Measurements from ENCODE around the gene GEMIN4.

DNA sequence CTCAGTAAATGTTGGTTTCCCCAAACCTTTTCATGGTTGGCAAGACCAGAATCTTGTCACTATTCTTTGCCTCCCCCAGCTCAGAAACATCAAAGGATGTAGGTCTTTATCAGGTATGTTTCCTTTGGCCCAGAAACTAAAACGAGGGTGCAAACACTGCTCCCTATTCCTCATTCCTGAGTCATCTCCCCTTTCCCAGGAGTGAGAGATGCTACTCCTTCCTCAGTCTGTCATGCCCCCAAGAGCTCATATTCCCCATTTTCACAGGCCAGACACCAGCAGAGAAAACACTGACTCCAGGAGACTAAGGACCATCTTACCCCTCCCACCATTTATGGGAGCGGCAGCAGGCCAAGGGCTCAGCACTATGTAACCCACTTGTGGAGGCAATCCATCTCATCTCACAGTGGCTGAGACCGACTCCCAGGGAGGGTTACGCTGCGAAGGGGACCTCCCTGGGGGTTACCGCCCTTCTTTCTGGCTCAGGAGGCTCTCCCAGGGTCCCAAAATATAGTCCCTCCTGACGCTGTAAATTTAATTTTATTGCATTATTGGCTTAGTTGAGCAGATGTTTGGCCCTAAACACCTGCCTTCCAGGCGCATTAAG lies 1.5 kb downstream of the GEMIN4 start:
- TF ChIP-seq, protein P1, sequence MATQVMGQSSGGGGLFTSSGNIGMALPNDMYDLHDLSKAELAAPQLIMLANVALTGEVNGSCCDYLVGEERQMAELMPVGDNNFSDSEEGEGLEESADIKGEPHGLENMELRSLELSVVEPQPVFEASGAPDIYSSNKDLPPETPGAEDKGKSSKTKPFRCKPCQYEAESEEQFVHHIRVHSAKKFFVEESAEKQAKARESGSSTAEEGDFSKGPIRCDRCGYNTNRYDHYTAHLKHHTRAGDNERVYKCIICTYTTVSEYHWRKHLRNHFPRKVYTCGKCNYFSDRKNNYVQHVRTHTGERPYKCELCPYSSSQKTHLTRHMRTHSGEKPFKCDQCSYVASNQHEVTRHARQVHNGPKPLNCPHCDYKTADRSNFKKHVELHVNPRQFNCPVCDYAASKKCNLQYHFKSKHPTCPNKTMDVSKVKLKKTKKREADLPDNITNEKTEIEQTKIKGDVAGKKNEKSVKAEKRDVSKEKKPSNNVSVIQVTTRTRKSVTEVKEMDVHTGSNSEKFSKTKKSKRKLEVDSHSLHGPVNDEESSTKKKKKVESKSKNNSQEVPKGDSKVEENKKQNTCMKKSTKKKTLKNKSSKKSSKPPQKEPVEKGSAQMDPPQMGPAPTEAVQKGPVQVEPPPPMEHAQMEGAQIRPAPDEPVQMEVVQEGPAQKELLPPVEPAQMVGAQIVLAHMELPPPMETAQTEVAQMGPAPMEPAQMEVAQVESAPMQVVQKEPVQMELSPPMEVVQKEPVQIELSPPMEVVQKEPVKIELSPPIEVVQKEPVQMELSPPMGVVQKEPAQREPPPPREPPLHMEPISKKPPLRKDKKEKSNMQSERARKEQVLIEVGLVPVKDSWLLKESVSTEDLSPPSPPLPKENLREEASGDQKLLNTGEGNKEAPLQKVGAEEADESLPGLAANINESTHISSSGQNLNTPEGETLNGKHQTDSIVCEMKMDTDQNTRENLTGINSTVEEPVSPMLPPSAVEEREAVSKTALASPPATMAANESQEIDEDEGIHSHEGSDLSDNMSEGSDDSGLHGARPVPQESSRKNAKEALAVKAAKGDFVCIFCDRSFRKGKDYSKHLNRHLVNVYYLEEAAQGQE (IDR thresholded peaks at IDR 0.05; ENCODE audit: unreplicated experiment) = no peak
- no peak for TF ChIP-seq CTCF (conservative IDR thresholded peaks at IDR 0.05; ENCODE audit: low read depth in 2 of 2)
- TF ChIP-seq POLR2AphosphoS5 (IDR thresholded peaks at IDR 0.05; ENCODE audit: low read depth) = no peak
- TF ChIP-seq EZH2 (IDR thresholded peaks at IDR 0.05; ENCODE audit: low read depth, unreplicated experiment) = no peak
- TF ChIP-seq ZNF114 (CRISPR knock-in tag; IDR thresholded peaks at IDR 0.05) = no peak
- no peak for TF ChIP-seq CREB1 (CRISPR knock-in tag; IDR thresholded peaks at IDR 0.05; ENCODE audit: low read depth)
- TF ChIP-seq EZH2phosphoT487 (IDR thresholded peaks at IDR 0.05; ENCODE audit: unreplicated experiment) = no peak
- TF ChIP-seq, protein P2, sequence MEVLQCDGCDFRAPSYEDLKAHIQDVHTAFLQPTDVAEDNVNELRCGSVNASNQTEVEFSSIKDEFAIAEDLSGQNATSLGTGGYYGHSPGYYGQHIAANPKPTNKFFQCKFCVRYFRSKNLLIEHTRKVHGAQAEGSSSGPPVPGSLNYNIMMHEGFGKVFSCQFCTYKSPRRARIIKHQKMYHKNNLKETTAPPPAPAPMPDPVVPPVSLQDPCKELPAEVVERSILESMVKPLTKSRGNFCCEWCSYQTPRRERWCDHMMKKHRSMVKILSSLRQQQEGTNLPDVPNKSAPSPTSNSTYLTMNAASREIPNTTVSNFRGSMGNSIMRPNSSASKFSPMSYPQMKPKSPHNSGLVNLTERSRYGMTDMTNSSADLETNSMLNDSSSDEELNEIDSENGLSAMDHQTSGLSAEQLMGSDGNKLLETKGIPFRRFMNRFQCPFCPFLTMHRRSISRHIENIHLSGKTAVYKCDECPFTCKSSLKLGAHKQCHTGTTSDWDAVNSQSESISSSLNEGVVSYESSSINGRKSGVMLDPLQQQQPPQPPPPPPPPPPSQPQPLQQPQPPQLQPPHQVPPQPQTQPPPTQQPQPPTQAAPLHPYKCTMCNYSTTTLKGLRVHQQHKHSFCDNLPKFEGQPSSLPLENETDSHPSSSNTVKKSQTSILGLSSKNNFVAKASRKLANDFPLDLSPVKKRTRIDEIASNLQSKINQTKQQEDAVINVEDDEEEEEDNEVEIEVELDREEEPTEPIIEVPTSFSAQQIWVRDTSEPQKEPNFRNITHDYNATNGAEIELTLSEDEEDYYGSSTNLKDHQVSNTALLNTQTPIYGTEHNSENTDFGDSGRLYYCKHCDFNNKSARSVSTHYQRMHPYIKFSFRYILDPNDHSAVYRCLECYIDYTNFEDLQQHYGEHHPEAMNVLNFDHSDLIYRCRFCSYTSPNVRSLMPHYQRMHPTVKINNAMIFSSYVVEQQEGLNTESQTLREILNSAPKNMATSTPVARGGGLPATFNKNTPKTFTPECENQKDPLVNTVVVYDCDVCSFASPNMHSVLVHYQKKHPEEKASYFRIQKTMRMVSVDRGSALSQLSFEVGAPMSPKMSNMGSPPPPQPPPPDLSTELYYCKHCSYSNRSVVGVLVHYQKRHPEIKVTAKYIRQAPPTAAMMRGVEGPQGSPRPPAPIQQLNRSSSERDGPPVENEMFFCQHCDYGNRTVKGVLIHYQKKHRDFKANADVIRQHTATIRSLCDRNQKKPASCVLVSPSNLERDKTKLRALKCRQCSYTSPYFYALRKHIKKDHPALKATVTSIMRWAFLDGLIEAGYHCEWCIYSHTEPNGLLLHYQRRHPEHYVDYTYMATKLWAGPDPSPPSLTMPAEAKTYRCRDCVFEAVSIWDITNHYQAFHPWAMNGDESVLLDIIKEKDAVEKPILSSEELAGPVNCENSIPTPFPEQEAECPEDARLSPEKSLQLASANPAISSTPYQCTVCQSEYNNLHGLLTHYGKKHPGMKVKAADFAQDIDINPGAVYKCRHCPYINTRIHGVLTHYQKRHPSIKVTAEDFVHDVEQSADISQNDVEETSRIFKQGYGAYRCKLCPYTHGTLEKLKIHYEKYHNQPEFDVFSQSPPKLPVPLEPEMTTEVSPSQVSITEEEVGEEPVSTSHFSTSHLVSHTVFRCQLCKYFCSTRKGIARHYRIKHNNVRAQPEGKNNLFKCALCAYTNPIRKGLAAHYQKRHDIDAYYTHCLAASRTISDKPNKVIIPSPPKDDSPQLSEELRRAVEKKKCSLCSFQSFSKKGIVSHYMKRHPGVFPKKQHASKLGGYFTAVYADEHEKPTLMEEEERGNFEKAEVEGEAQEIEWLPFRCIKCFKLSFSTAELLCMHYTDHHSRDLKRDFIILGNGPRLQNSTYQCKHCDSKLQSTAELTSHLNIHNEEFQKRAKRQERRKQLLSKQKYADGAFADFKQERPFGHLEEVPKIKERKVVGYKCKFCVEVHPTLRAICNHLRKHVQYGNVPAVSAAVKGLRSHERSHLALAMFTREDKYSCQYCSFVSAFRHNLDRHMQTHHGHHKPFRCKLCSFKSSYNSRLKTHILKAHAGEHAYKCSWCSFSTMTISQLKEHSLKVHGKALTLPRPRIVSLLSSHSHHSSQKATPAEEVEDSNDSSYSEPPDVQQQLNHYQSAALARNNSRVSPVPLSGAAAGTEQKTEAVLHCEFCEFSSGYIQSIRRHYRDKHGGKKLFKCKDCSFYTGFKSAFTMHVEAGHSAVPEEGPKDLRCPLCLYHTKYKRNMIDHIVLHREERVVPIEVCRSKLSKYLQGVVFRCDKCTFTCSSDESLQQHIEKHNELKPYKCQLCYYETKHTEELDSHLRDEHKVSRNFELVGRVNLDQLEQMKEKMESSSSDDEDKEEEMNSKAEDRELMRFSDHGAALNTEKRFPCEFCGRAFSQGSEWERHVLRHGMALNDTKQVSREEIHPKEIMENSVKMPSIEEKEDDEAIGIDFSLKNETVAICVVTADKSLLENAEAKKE (CRISPR knock-in tag; IDR thresholded peaks at IDR 0.05) = no peak
- no peak for TF ChIP-seq STAT1 (IDR thresholded peaks at IDR 0.05; ENCODE audit: unreplicated experiment)
- no peak for TF ChIP-seq JUNB (IDR thresholded peaks at IDR 0.05; ENCODE audit: unreplicated experiment)
- no peak for TF ChIP-seq ZNF331 (CRISPR knock-in tag; IDR thresholded peaks at IDR 0.05; ENCODE audit: low read depth)
